Astrocyte (in vitro differentiated cells and primary cell): Measurements from ENCODE around the gene UGT1A5. TPM values are rescaled to one million over a fixed set of nuclear protein-coding genes. Genes with fewer than 3 reads are reported as not detected.

ENCODE experiments used
- DNase-seq: peaks from one replicate; pipeline ENCODE4 v3.0.0-alpha.2; 2010; ENCODE audit warnings: low read depth
- FAIRE-seq: peaks from 2 replicates; lab custom pipeline; 2011; peaks lifted over from hg19 to GRCh38; lab: Jason Lieb, UNC
- H2AFZ ChIP-seq: 2 replicates; pipeline ENCODE4 v1.6.0; 2012; ENCODE audit warnings: low read depth, low read length, inconsistent platforms
- H3K27ac ChIP-seq: 2 replicates; pipeline ENCODE4 v1.5.1; 2011; ENCODE audit warnings: low read depth, low read length, inconsistent platforms
- H3K27me3 ChIP-seq: 2 replicates; pipeline ENCODE4 v1.6.0; 2011; ENCODE audit warnings: low read length, inconsistent platforms; ENCODE audit not compliant: insufficient read depth
- H3K36me3 ChIP-seq: 2 replicates; pipeline ENCODE4 v1.5.1; 2011; ENCODE audit warnings: low read length, inconsistent platforms; ENCODE audit not compliant: insufficient read depth
- H3K4me1 ChIP-seq: 2 replicates; pipeline ENCODE4 v1.5.1; 2011; ENCODE audit warnings: low read length, inconsistent platforms; ENCODE audit not compliant: insufficient read depth
- H3K4me2 ChIP-seq: 2 replicates; pipeline ENCODE4 v1.6.0; 2012; ENCODE audit warnings: low read length, inconsistent platforms
- H3K4me3 ChIP-seq: 2 replicates; pipeline ENCODE4 v1.5.1; 2011; ENCODE audit warnings: low read depth, mild to moderate bottlenecking, low read length, inconsistent platforms; ENCODE audit not compliant: insufficient read depth
- H3K79me2 ChIP-seq: 2 replicates; pipeline ENCODE4 v1.6.0; 2012; ENCODE audit warnings: mild to moderate bottlenecking, low read length, inconsistent platforms; ENCODE audit not compliant: insufficient read depth
- H3K9ac ChIP-seq: 2 replicates; pipeline ENCODE4 v1.6.0; 2012; ENCODE audit warnings: mild to moderate bottlenecking, low read length, inconsistent platforms
- H3K9me3 ChIP-seq: 2 replicates; pipeline ENCODE4 v1.5.1; 2012; ENCODE audit warnings: low read depth, mild to moderate bottlenecking, low read length, inconsistent platforms; ENCODE audit not compliant: insufficient read depth
- H4K20me1 ChIP-seq: 2 replicates; pipeline ENCODE4 v1.6.0; 2012; ENCODE audit warnings: low read length, inconsistent platforms; ENCODE audit not compliant: insufficient read depth
- H3K27ac Mint-ChIP-seq: one replicate; pipeline ENCODE4 v1.8.0; 2021; ENCODE audit warnings: mild to moderate bottlenecking, mixed read lengths; ENCODE audit not compliant: unreplicated experiment
- H3K27me3 Mint-ChIP-seq: one replicate; pipeline ENCODE4 v1.8.0; 2021; ENCODE audit warnings: low read depth, mixed read lengths; ENCODE audit not compliant: unreplicated experiment
- H3K36me3 Mint-ChIP-seq: one replicate; pipeline ENCODE4 v1.8.0; 2021; ENCODE audit warnings: low read depth, mixed read lengths; ENCODE audit not compliant: unreplicated experiment
- H3K4me1 Mint-ChIP-seq: one replicate; pipeline ENCODE4 v1.8.0; 2021; ENCODE audit warnings: low read depth, mixed read lengths; ENCODE audit not compliant: unreplicated experiment
- H3K4me3 Mint-ChIP-seq: one replicate; pipeline ENCODE4 v1.8.0; 2021; ENCODE audit warnings: mild to moderate bottlenecking, moderate library complexity, mixed read lengths; ENCODE audit not compliant: unreplicated experiment
- H3K9me3 Mint-ChIP-seq: one replicate; pipeline ENCODE4 v1.8.0; 2021; ENCODE audit warnings: mild to moderate bottlenecking, mixed read lengths; ENCODE audit not compliant: unreplicated experiment
- EZH2 ChIP-seq: IDR thresholded peaks from 2 replicates; pipeline ENCODE4 v1.6.1; 2012; ENCODE audit warnings: mild to moderate bottlenecking, low read length, inconsistent platforms; ENCODE audit not compliant: insufficient read depth
- total RNA-seq: library from RNA; stranded (reverse); gene quantifications from 2 replicates; pipeline ENCODE4 v1.2.1, GENCODE V29; 2021
- TF ChIP-seq, protein P1 (sequence below): IDR thresholded peaks from 2 replicates; pipeline ENCODE4 v1.5.1; 2011; ENCODE audit warnings: low read depth, mild to moderate bottlenecking, inconsistent platforms, low read length, moderate library complexity; ENCODE audit not compliant: insufficient read depth

The UGT1A5 gene
- total RNA-seq, 1 donor from 2014 or later = not detected

DNA sequence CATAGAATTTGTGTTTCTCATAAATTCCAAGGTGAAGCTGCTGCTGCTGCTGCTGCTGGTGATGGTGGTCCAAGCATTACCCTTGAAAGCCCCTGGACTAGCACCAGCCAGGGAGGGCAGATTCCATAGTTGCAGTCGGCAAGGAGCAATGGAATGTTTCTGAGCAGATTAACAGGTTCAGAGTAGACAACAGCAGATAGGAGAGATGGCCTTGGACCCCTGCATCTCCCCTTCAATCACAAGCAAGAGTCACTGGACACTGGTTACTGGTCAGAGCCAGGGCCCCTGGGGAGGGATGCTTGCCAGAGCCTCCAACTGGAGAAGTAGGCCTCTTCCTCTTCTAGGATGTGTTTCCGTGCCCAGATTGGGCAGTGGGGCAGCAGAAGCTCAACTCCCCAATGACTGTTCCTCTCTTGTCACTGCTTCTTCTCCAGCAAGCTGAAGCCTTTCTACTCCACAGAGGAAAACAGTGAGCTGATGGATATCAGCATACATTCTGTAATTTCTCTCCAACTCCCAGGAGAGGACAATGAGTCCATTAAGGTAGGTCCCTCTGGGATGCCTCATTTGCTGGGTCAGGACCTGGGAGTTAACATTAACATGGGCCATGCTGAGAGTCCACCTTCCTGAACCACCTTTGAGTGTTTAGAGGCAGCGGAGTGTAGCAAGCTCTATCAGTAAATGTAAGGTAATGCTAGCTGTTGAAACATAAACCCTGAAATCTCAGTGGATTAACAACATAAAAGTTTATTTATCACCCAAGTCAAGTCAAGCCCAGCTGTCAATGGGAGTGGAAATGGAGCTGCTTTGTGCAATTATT lies 100.7 kb downstream of the UGT1A5 start:
- Mint-ChIP-seq H3K36me3 (no peaks in the 10 kb centered on the region), H3K4me1 (no peaks in the 10 kb centered on the region), H3K9me3 (no peaks in the 10 kb centered on the region), H3K27ac (no peak overlapping the region), H3K4me3 (no peak overlapping the region), H3K27me3 (peaks cover 34% of the 10 kb centered on the region)
- Histone ChIP-seq H2AFZ (no peak overlapping the region), H3K79me2 (no peaks in the 10 kb centered on the region), H3K4me1 (no peaks in the 10 kb centered on the region), H3K27ac (no peak overlapping the region), H4K20me1 (no peaks in the 10 kb centered on the region), H3K4me3 (no peak overlapping the region), H3K27me3 (peaks cover 4% of the 10 kb centered on the region), H3K4me2 (no peak overlapping the region), H3K9me3 (no peaks in the 10 kb centered on the region), H3K9ac (no peak overlapping the region), H3K36me3 (no peaks in the 10 kb centered on the region)
- TF ChIP-seq EZH2 = no peak
- TF ChIP-seq, protein P1, sequence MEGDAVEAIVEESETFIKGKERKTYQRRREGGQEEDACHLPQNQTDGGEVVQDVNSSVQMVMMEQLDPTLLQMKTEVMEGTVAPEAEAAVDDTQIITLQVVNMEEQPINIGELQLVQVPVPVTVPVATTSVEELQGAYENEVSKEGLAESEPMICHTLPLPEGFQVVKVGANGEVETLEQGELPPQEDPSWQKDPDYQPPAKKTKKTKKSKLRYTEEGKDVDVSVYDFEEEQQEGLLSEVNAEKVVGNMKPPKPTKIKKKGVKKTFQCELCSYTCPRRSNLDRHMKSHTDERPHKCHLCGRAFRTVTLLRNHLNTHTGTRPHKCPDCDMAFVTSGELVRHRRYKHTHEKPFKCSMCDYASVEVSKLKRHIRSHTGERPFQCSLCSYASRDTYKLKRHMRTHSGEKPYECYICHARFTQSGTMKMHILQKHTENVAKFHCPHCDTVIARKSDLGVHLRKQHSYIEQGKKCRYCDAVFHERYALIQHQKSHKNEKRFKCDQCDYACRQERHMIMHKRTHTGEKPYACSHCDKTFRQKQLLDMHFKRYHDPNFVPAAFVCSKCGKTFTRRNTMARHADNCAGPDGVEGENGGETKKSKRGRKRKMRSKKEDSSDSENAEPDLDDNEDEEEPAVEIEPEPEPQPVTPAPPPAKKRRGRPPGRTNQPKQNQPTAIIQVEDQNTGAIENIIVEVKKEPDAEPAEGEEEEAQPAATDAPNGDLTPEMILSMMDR = no peak
- FAIRE-seq (no peak), DNase-seq (no peak)

DNA sequence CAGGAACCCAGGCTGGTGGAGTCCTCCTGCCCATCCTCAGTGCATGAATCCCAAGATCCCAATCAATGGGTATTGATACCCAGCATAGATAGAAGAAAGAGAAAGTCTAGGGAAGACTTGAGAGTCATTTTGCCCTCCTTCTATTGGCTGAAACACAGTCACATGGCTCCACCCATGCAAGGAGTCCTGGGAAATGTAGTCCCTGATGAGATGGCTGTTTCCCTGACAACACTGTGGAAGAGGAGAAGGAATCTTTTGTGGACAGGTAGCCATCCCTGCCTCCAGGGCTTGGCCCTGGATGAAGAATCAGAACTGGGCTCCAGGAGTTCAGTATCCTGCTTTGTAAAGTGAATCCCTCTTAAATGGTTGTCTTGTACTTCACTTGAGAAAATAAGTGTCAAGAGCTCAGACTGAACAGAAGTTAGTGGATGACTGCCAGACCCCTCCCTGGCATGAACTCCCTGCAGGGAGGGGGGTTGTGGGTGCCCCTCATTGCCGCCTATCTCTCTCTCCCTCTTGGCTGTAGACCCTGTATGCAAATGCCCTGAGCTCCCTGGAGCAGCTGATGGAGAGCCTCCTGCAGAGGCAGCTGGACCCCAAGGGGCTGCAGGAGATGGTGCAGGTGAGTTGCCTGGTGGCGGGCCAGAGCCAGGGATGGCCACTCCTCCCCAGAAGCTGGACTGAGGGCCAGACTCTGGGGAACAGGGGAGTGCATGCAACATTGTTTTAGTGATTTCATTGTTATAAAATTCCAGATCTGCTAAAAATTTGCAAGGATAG lies 101.5 kb downstream of the UGT1A5 start:
- Histone ChIP-seq H3K9me3 (no peaks in the 10 kb centered on the region), H3K4me3 (no peak overlapping the region), H3K79me2 (no peaks in the 10 kb centered on the region), H3K27ac (no peak overlapping the region), H3K9ac (no peak overlapping the region), H3K4me2 (no peak overlapping the region), H3K4me1 (no peaks in the 10 kb centered on the region), H3K36me3 (no peaks in the 10 kb centered on the region), H2AFZ (no peak overlapping the region), H3K27me3 (peaks cover 4% of the 10 kb centered on the region), H4K20me1 (no peaks in the 10 kb centered on the region)
- FAIRE-seq = no peak
- H3K27ac Mint-ChIP-seq = no peak overlapping the region
- no peaks in the 10 kb centered on the region for H3K4me1 Mint-ChIP-seq
- no peak for DNase-seq
- H3K27me3 Mint-ChIP-seq = peaks cover 28% of the 10 kb centered on the region
- H3K36me3 Mint-ChIP-seq = no peaks in the 10 kb centered on the region
- no peak overlapping the region for H3K4me3 Mint-ChIP-seq
- H3K9me3 Mint-ChIP-seq = no peaks in the 10 kb centered on the region
- TF ChIP-seq, protein P1 = no peak
- TF ChIP-seq EZH2 = no peak
